ENCODE results near the gene IRAK2.

- TF ChIP-seq CTCF (IDR thresholded peaks at IDR 0.05; ENCODE audit: borderline replicate concordance, extremely low read depth, low read length, poor library complexity, severe bottlenecking), result no peak
- no peak for TF ChIP-seq EZH2 (IDR thresholded peaks at IDR 0.05; ENCODE audit: borderline replicate concordance, low read depth, low read length, severe bottlenecking)
Observed at GRCh38 chr3:10145685-10146084, 19.0 kb upstream of the IRAK2 start.

Data from DND-41 (cell line).